K562 treated with DMSO at 1 percent for 12 hours (cell line): ENCODE measurements around the gene AREG. TPM values are rescaled to one million over a fixed set of nuclear protein-coding genes. Genes with fewer than 3 reads are reported as not detected.

Experiments
- total RNA-seq: library from RNA; unstranded; fragments of 300-600 nt; gene quantifications from 2 replicates; pipeline ENCODE4 v1.2.3, GENCODE V29; 2022; ENCODE audit not compliant: insufficient read depth

The AREG gene
- 4.4 and 6.9 TPM in 2 replicates for total RNA-seq

GRCh38 chr4:74444891-74445642 lies at the start of gene AREG:
Gene AREG, plus strand, starts transcription at chr4:74445136. Its CDS starts 210 bp downstream, at chr4:74445346.

Other genes starting within 250 kb of the AREG start
- gene EPGN, start 136.7 kb upstream of the AREG start, total RNA-seq, result not detected in 2 replicates
- gene EREG, start 80.0 kb upstream of the AREG start, total RNA-seq, result 0.27 and 0.78 TPM in 2 replicates